ENCODE measurements around the gene SEMA5B.

DNA sequence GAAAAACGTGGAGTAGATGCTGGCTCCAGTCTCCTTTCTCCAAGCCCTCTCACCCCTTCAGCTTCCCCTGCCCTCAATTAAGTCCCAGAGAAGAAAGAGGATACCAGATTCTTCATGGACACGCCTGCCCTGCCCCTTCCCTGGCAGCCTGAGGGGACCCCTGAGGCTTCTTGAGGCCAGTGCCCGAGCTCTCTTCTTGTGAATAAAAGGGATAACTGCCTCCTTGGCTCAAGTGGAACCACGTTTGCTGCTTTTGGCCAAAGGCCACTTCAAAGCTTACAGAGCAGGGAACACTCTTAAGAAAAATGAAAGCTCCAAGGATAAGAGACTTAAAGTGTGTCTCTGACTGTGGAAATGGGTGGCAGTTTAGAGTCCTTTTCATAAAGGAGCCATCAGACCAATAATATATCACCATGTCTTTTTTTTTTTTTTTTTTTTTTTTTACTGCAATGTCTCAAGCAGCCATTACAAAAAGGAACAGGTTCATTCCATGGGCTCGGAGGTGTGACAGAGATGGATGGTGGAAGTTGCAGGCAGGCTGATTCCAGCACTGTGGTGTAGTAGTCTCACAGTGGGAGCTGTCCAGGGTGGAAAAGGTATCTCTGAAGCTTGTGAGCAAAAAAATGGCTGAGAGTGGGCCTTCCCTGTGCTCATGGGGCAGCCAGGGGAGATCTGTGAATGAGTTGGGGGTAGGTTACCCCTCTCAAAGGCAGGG lies 108.8 kb downstream of the SEMA5B start:
- TF ChIP-seq POLR2A (IDR thresholded peaks at IDR 0.05): no peak
- TF ChIP-seq, protein P1, sequence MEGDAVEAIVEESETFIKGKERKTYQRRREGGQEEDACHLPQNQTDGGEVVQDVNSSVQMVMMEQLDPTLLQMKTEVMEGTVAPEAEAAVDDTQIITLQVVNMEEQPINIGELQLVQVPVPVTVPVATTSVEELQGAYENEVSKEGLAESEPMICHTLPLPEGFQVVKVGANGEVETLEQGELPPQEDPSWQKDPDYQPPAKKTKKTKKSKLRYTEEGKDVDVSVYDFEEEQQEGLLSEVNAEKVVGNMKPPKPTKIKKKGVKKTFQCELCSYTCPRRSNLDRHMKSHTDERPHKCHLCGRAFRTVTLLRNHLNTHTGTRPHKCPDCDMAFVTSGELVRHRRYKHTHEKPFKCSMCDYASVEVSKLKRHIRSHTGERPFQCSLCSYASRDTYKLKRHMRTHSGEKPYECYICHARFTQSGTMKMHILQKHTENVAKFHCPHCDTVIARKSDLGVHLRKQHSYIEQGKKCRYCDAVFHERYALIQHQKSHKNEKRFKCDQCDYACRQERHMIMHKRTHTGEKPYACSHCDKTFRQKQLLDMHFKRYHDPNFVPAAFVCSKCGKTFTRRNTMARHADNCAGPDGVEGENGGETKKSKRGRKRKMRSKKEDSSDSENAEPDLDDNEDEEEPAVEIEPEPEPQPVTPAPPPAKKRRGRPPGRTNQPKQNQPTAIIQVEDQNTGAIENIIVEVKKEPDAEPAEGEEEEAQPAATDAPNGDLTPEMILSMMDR (IDR thresholded peaks at IDR 0.05): no peak
